ELF-1 (cell line): Measurements from ENCODE around the gene SRC.

ENCODE experiments used
- DNase-seq: peaks from one replicate; pipeline ENCODE4 v3.0.0-alpha.2; 2016; ENCODE audit warnings: low read depth, low spot score

Gene SRC

DNA sequence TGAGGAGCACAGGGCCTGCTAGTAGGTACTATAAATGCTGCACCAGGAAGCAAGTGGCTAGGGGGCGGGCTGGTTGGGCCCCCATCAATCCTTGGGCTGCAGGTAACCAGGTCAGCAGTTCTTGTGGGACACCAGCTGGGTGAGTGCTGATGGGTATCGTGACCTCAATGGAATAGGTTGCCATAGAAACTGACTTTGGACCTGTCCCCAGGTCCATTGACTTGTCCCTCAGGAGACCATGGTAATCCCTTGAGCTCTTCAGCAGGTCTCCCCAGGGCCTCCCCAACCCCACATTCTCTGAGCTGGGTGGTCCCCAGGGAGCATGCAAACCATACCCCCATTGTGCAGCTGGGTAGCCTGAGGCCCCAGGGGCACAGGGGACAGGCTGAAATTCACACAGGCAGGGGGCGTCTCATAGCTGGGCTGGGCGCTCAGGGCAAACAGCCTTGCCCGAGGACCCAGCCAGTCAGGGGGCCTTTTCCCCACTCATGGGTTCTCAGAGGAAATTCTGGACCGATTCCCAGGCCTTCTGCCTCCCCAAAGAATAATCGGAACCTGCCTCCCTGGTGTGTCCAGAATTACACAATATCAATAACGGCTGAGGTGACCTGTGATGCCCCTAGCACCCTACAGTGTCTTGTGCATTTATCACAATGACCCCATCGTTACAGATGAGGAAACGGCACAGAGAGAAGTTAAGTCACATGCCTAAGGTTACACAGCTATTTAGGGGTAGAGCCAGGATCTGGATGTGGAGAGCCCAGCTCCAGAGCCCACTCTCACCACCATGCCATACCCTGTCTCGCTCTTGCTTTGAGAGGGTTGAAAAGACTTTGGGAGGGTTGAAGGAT lies 35.9 kb downstream of the SRC start:
- no peak for DNase-seq

DNA sequence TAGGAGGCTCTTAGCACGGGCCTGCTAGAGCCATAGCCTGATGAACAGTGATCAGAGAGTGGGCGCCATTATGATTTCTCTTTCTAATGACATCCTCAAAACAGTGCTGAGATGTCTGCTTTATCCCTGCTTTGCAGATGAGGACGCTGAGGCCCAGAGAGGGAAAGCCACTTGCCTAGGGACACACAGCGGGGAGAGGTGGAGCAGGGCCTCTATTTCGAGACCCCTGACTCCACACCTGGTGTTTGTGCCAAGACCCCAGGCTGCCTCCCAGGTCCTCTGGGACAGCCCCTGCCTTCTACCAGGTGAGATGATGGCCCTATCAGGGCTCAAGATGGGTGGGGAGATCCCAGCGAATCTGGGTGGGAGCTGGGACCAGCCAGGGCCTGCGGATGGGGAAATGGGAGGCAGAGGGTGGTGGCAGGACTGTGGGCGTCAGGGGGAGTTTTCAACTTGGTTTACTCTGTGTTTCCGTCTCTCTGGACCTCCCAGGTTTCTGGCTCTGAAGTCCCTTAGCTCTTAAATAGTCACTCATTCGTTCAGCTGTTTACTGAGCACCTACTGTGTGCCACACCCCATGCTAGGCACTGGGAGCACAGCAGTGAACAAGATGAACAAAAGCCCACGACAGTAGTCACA lies 36.7 kb downstream of the SRC start:
- no peak for DNase-seq

DNA sequence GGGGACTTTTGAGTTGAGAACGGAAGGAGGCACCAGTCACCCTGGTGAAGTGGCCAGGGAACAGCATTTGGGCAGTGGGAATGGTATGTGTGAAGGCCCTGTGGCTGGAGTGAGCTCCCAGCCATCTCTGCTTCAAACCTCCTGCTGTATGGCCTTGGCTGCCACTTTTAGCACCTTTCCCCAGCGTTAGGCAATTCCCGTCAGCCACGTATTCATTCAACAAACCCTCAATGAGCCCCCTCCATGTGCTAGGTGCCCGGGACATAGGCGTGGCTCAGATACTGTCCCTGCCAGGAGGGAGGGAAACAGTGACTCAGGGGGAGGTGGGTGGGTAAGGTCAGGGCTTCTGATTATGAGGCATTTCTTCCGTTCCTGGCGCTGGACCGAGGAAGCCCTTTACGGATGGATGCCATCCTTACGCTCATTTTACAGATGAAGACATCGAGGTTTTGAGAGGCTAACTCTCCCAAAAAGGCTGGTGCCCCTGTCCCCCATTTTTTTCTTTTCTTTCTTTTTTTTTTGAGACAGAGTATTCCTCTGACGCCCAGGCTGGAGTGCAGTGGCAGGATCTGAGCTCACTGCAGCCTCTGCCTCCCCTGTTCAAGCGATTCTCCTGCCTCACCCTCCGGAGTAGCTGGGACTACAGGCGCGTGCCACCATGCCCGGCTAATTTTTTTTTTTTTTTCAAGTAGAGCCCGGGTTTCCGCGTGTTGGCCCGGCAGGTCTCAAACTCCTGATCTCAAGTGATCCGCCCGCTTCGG lies 37.5 kb downstream of the SRC start:
- DNase-seq = no peak

DNA sequence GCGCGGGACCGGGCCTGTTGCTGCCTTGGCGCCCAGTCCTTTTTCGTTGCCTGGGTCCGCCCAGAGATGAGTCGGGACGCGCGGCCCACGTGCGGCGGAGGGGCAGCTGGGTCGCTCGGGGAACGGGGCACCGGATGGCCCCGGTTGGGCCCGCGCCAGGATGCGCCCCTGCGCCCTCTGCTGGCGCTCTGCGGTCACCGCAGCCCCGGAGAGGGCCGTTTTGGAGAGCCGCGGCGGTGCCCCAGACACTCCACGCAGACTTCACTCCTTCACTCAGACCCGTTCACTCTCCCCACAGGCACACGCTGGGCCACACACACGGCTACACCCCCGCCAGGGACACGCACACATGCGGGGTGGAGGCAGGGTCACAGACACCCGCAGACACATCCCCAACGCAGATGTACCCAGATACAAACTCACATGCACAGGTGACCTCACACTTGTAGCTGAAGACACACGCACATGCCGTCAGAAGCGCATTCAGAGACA lies 38.8 kb downstream of the SRC start:
- peak; percentile 74 for DNase-seq

DNA sequence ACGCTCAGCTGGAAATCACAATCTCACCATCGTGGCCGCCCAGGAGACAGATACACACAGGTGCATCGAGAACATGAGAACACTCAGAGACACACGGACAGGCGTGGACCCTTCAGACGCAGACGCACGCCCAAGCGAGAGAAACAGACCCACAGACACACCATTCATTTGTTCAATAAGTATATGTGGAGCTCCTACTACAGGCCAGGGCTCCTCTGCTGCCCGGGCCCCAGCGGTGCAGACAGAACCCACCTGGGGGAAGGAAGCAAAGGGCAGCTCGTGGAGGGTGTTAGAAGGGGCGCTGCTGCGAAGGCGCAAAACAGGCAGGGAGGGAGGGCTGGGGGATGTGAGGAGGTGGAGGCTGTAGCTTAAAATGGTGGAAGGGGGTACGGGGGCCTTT lies 39.2 kb downstream of the SRC start:
- DNase-seq = no peak

DNA sequence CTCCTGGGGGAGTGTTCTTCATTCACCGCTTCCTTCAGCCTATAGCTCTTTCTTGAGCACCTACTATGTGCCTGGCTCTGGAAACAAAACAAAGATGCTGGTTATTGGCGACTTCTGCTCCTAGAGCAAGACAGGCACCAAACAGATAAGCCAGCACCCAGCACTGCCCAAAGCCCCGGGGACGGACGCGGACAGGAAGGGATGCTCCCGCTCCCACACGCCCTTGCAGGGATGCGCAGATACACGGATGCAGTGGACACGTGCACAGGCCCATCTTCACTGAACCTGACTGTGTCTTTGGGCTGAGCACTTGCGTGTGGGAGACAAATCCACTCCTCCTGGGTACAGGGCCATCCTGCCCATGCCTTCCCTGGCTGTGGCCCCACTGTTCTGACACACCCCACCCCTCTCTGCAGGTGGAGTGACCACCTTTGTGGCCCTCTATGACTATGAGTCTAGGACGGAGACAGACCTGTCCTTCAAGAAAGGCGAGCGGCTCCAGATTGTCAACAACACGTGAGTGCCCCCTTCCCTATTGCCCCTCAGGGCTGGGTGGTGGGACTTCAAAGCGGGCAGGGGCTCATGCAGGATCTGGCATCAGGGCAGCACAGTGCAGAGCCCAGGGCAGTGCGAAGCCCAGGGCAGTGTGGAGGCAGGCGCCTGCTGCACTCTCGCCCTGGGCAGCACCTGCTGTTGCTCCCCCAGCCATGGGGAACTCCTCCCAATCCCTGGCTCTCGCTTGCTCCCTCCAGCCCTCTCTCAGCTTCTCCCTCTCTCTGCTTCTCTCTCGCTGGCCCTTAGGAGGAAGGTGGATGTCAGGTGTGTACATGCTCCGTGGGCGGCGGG lies 39.9 kb downstream of the SRC start:
- no peak for DNase-seq

DNA sequence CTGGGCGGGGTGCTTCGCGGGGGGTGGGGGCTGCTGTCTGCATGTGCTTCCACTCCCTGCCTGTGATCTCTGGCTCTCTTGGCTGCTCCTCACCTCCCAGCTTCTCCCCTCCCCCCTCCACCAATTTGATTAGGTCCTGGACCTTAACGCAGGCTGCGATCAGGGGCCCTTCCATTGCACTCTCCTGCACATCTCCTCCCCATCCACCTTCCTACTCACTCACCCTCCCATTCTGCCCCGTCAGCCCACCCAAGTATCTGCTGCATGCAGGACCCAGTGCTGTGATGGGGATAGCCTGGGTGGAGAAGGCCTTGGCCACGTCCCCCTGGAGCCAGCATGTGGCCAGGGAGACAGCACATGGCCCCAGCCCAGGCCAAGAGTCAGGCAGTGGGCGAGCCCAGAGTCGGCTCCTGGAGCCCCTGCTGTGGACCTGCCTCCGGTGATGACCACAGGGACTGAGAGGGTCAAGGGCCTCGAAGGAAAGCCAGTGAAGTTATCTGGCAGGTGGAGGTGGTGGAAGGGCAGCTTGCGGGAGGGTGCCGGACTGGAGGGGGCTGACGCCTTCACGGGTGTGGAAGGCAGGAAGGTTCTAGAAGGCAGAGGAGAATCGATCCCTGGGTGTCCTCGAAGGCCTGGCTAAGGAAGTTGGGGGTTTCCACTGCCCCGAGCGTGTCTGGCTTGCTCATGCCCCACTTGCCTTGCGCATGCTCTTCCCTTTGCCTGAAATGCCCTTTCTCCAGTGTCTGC lies 40.7 kb downstream of the SRC start:
- DNase-seq = no peak

DNA sequence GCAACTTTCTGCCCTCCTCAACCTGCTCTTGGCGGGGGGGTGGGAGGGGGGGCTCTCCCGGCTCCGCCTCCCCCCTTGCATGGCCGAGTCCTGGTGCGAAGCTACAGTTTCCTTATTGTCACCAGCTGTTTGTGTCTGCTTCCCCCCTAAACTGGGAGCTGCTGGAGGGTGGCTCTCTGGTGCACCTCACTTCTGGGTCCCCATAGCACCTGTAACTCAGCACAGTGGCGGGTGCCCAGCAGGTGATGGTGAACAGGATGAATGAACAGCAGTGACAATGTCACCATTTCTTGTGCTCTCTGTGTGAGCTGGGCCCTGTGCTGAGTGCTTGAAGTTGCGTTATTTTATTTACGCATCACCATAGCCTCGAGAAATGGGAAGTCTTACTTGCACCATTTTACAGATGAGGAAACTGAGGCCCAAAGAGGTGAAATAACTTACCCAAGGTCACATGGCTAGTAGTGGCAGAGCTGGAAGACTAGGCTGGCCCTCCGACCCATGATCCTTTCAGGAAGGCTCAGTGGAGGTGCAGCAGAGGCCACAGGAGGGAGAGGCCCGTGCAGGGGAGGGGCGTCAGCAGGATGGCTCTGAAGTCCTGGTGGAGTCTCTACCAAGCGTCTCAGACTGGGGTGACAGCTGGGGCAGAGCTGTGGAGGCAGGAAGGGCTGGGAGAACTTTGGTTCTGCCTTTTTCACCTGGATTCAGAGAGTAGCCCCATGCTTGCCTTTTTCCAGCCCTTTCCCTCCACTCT lies 41.8 kb downstream of the SRC start:
- DNase-seq = no peak

DNA sequence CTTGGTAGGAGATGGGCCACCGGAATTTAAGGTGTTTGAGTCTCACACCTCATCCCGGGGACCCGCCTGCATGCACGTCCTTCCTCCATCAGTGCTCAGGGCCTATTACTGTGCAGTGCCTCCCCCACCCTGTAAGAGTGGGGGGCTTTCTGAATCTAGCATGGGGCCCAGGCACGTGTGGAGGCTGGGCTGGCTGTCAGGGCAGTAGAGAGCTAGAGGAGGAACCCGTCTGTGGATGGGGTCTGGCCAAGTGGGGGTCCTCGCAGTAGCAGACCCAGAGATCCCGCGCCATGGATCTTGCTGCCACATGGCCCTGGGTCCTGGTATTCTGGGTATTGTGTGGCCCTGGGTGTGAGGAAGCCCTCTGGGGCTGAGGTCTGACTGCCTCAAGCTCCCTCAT lies 42.9 kb downstream of the SRC start:
- no peak for DNase-seq

DNA sequence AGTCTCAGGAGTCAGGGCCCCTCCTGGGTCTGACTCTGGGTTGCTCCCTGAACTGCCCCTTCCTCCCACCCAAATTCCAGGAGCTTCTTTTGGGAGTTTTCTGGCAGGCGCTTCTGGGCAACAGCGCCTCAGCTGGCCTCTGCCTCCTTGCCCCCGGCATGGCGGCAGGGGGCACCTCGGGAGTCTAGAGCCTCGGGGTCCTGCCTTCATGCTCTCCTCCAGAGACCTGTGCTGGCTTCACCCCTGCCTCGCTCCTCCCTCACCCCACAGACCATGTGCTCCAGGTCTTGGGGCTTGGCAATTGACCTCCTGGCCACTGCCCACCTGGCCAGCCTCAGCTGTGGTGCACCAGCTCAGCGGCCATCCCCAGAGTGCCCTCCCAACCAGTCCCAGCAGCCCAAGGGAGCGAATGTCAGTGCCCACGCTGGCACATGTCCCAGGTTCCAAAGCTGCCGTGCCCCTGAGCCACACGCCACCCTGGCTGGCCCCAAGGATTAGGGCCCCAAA lies 43.4 kb downstream of the SRC start:
- DNase-seq = no peak

DNA sequence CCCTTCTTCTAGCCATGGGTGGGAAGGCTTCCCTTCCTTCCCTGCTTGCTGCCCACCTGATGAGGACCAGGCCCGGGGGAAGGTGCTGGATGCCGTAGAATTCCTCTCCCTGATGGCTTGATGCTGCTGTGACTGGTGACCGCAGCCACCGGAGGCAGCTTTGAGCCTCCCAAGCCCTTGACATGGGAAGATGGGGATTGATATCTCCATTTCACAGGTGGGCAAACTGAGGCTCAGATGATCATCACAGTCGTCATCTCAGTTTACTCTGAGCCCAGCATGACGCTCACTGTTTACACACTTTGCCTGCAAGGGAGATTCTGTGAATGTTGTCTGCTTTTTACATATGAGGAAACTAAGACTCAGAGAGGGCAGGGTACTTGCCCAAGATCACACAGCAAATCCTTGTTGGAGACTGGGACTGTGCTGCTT lies 43.9 kb downstream of the SRC start:
- DNase-seq = no peak

DNA sequence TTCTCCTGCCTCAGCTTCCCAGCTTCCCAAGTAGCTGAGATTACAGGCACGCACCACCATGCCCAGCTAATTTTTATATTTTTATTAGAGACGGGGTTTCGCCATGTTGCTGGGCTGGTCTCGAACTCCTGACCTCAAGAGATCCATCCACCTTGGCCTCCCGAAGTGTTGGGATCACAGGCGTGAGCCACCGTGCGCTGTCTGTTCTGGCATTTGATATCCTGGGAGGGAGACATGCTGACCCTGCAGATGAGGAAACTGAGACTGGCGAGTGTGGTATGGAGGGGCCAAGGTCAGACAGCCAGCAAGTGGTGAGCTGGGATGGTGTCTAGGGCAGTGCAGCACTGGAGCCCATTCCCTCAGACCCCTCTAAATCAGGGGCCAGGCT lies 44.6 kb downstream of the SRC start:
- DNase-seq = no peak

DNA sequence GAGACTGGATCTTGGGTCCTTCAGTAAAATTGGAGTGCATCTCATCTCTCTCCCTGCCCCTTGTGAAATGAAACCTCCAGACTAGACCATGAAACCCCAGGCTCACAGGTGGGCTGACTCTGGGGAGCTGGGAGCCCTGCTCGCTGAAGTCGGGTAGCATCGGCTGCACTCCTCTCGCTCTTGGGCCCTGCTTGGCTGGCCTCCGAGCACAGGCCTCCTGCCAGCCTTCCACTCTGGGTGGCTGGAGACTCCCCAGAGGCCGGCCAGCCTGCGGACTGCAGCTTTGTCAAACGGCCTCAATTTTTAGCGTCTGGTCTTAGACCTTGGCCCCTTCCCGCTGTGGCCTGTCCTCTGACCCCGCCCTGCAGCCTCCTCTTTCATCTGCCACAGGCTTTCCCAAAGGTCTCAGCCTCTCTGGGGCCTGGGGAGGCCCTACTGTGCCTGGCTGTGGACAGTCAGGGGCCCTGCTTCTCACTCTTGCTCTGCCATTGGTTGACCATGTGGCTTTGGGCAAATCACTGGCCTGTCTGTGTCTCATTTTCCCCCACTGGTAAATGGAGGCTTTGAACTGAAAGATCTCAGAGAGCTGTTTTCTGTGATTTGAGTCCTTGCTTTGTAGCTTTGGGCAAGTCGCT lies 45.1 kb downstream of the SRC start:
- no peak for DNase-seq

DNA sequence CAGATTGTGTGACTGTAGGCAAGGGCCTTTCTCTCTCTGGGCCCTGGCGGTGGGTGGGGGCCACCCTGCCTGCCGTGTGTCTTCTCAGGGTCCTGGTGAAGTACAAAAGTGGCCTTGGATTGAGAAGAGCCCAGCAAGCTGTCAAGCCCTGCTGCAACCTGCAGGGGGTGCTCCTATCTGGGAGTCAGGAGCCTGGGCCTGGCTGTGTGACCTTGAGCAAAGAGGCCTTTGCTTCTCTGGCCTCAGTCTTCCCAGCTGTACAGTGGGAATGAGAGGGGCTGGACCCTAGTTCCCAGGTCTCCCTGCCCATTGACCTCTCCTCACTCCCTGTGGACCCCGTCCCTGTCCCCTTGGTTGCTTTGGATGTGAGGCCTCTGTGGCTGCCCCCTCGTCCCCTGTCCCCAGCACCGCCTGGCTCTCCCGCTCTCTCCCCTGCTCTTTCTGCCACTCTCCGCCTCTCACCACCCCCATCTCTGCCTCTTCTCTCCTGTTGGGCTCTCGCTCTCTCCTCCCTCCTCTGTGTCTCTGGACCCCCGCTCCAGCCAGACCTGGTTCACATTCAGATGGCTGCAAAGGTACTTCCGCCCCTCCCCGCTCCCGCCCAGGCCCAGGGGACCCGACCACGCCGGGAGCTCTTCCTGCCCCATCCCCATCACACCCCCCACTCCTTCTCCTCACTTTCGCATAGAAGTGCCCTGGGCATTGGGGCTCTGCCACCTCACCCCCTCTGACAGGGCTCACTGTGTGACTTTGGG lies 46.7 kb downstream of the SRC start:
- peak; percentile 66 for DNase-seq

DNA sequence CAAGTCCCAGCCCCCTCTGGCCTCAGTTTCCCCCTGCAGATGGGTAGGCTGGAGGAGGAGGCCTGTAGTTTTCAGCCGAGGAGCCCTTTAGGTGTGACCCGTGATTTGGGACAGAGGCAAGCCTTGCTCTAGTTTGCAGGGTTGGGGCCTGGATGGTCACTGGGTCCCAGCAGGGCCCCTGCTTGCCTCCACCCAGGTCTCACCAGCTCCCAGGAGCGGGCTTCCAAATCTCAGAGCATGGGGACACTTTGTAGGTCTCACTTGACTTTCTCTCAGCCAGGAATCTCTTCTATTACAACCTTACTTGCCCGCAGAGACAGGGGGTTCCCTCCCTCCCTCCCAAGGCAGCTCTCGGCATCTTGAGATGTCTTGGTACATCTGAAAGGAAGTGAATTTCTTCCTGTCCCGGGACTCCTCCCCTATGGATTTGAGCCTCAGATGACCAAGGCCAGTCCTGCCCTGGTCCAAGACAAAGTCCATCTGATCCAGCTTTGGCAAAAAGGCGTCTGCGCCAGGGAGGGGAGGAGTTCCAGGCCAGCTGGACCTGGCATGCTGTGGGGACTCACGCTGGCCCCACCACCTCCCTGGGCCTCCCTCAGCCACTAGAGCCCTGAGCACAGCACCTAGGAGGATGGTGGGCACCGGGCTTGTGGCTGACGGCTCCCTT lies 47.4 kb downstream of the SRC start:
- DNase-seq = no peak

DNA sequence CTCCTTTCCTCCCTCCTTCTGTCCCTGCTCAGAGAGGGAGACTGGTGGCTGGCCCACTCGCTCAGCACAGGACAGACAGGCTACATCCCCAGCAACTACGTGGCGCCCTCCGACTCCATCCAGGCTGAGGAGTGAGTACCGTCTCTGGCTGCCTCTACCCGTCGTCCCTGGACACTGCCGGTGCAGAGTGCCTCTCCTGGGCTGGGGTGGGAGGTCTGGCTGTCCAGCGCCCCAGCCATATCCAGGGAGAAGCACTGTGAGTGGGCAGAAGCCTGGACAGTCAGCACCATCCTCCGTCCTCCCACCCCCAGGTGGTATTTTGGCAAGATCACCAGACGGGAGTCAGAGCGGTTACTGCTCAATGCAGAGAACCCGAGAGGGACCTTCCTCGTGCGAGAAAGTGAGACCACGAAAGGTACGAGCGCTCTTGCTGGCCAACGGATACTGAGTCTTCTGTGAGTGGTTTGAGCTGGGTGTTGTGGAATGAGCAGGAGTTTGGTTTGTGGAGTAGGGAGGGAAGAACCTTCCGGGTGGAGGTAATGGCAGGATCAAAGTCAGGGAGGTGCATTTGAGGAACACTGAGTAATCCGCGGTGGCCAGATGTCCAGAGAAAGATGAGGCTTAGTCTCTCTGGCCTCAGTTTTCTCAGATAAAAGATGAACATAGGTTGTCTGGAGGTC lies 48.1 kb downstream of the SRC start:
- DNase-seq = no peak
